SK-N-SH treated with all-trans-retinoic acid at 6 μM for 48 hours (cell line): ENCODE data around the gene LRRFIP2.

ENCODE experiments used
- ATAC-seq: fragments of 200-7000 bp; cut with Tn5 transposase; 3 replicates; pipeline ENCODE4 v1.9.1; 2020; ENCODE audit warnings: mild to moderate bottlenecking, moderate library complexity
- ARNTL ChIP-seq: fragments of 450-650 bp; formaldehyde crosslinking; IDR thresholded peaks from 2 replicates; pipeline ENCODE4 v1.5.0; 2020; ENCODE audit warnings: low read depth, mild to moderate bottlenecking, moderate library complexity, borderline replicate concordance
- BACH2 ChIP-seq: fragments of 250-450 bp; sonication (Bioruptor Pico); IDR thresholded peaks from 2 replicates; pipeline ENCODE4 v1.9.0; 2021; ENCODE audit warnings: mild to moderate bottlenecking, borderline replicate concordance
- CSDC2 ChIP-seq: fragments of 250-450 bp; sonication (Bioruptor Pico); IDR thresholded peaks from 2 replicates; pipeline ENCODE4 v1.5.0; 2020; ENCODE audit warnings: mild to moderate bottlenecking, moderate library complexity
- ESRRG ChIP-seq: fragments of 250-450 bp; sonication (Bioruptor Pico); IDR thresholded peaks from 2 replicates; pipeline ENCODE4 v1.6.1; 2021; ENCODE audit warnings: mild to moderate bottlenecking
- GLIS3 ChIP-seq: fragments of 250-450 bp; sonication (Bioruptor Pico); IDR thresholded peaks from 2 replicates; pipeline ENCODE4 v1.5.0; 2020; ENCODE audit warnings: mild to moderate bottlenecking, moderate library complexity
- ISL1 ChIP-seq: fragments of 250-450 bp; sonication (Bioruptor Pico); IDR thresholded peaks from 2 replicates; pipeline ENCODE4 v2.1.2; 2022; ENCODE audit warnings: mild to moderate bottlenecking, moderate library complexity
- PPARA ChIP-seq: fragments of 250-450 bp; sonication (Bioruptor Pico); IDR thresholded peaks from 2 replicates; pipeline ENCODE4 v1.5.0; 2020; ENCODE audit warnings: mild to moderate bottlenecking, borderline replicate concordance
- RARB ChIP-seq: fragments of 250-450 bp; sonication (Bioruptor Pico); IDR thresholded peaks from 2 replicates; pipeline ENCODE4 v1.8.0; 2021; ENCODE audit warnings: mild to moderate bottlenecking, moderate library complexity
- SNAI2 ChIP-seq: fragments of 250-450 bp; sonication (Bioruptor Pico); IDR thresholded peaks from 2 replicates; pipeline ENCODE4 v1.5.0; 2020; ENCODE audit warnings: mild to moderate bottlenecking, moderate library complexity
- TCF4 ChIP-seq: fragments of 250-450 bp; sonication (Bioruptor Pico); IDR thresholded peaks from 2 replicates; pipeline ENCODE4 v1.8.0; 2021; ENCODE audit warnings: mild to moderate bottlenecking, moderate library complexity, borderline replicate concordance
- TOX ChIP-seq: fragments of 250-450 bp; sonication (Bioruptor Pico); IDR thresholded peaks from 2 replicates; pipeline ENCODE4 v1.8.0; 2021; ENCODE audit warnings: mild to moderate bottlenecking, moderate library complexity, borderline replicate concordance
- TSHZ2 ChIP-seq: fragments of 250-450 bp; sonication (Bioruptor Pico); IDR thresholded peaks from 2 replicates; pipeline ENCODE4 v1.5.0; 2020; ENCODE audit warnings: mild to moderate bottlenecking, moderate library complexity
- ZC3H10 ChIP-seq: fragments of 250-450 bp; sonication (Bioruptor Pico); IDR thresholded peaks from 2 replicates; pipeline ENCODE4 v1.5.1; 2021; ENCODE audit warnings: mild to moderate bottlenecking, moderate library complexity
- ZFP3 ChIP-seq: fragments of 250-450 bp; sonication (Bioruptor Pico); IDR thresholded peaks from 2 replicates; pipeline ENCODE4 v1.5.0; 2020; ENCODE audit warnings: mild to moderate bottlenecking, moderate library complexity
- ZFP30 ChIP-seq: fragments of 450-650 bp; formaldehyde crosslinking; IDR thresholded peaks from 2 replicates; pipeline ENCODE4 v1.5.0; 2022; ENCODE audit warnings: mild to moderate bottlenecking, moderate library complexity
- ZNF565 ChIP-seq: fragments of 450-650 bp; formaldehyde crosslinking; conservative IDR thresholded peaks from 2 replicates; pipeline ENCODE4 v1.5.0; 2020; ENCODE audit warnings: low read depth, mild to moderate bottlenecking, moderate library complexity
- ZNF70 ChIP-seq: fragments of 450-650 bp; formaldehyde crosslinking; IDR thresholded peaks from 2 replicates; pipeline ENCODE4 v1.5.0; 2020; ENCODE audit warnings: mild to moderate bottlenecking, moderate library complexity
- ZNF8 ChIP-seq: fragments of 450-650 bp; formaldehyde crosslinking; IDR thresholded peaks from 2 replicates; pipeline ENCODE4 v1.5.0; 2020; ENCODE audit warnings: mild to moderate bottlenecking, moderate library complexity
- TF ChIP-seq, protein P1 (sequence below): fragments of 250-450 bp; sonication (Bioruptor Pico); IDR thresholded peaks from 2 replicates; pipeline ENCODE4 v1.5.1; 2021; ENCODE audit warnings: mild to moderate bottlenecking, moderate library complexity
- TF ChIP-seq, protein P2 (sequence below): fragments of 250-450 bp; sonication (Bioruptor Pico); IDR thresholded peaks from 2 replicates; pipeline ENCODE4 v1.8.0; 2020; ENCODE audit warnings: mild to moderate bottlenecking, moderate library complexity, borderline replicate concordance
- TF ChIP-seq, protein P3 (sequence below): fragments of 250-450 bp; sonication (Bioruptor Pico); IDR thresholded peaks from 2 replicates; pipeline ENCODE4 v1.8.0; 2021; ENCODE audit warnings: low read depth, mild to moderate bottlenecking, moderate library complexity, borderline replicate concordance

LRRFIP2 gene

DNA sequence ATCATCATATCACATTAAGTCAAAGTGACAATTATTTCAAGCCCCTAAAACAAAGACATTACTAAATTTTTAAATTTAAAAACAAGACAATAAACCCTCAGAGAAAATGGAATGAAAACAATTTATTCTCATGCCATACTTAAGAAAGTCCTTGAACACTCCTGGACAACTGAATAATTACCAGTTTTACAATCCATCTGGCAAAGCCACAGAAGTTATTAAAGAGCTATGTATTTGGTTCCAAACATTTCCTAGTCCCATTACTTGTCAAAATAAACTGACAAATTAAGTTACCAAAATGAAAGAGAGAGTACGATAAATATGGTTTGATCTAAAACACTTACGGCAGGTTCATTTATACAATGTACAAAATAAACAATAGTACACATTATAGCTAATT, 63.2 kb downstream of the LRRFIP2 start:
- ATAC-seq = no peak
- TF ChIP-seq ZNF565 (no peak), BACH2 (CRISPR knock-in tag) (no peak), ESRRG (CRISPR knock-in tag) (no peak), PPARA (CRISPR knock-in tag) (no peak), SNAI2 (no peak), TCF4 (CRISPR knock-in tag) (no peak), CSDC2 (no peak), ZNF70 (CRISPR knock-in tag) (no peak), ZFP3 (CRISPR knock-in tag) (no peak)
- TF ChIP-seq, protein P1, sequence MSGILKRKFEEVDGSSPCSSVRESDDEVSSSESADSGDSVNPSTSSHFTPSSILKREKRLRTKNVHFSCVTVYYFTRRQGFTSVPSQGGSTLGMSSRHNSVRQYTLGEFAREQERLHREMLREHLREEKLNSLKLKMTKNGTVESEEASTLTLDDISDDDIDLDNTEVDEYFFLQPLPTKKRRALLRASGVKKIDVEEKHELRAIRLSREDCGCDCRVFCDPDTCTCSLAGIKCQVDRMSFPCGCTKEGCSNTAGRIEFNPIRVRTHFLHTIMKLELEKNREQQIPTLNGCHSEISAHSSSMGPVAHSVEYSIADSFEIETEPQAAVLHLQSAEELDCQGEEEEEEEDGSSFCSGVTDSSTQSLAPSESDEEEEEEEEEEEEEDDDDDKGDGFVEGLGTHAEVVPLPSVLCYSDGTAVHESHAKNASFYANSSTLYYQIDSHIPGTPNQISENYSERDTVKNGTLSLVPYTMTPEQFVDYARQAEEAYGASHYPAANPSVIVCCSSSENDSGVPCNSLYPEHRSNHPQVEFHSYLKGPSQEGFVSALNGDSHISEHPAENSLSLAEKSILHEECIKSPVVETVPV = no peak

DNA sequence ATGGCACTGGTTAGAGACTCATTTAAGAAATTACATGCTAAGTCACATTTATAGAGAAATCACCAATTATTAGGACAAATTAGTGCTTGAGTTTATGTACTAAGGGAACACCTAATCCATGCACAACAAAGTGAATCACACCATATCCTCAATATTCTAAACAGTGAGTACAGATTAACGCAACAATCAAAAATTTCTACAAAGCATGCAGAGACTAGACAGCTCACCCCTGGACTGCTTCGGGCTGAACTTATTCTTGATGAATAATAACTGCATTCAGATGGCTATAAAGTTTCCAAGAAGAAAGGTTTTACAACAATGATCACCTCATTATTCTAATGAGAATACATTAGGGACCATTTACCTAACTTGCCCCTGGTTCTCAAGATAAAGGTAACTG, 66.5 kb downstream of the LRRFIP2 start:
- ATAC-seq = no peak
- TF ChIP-seq PPARA (CRISPR knock-in tag) = no peak
- TF ChIP-seq TOX (CRISPR knock-in tag) = no peak

- ATAC-seq = no peak
- no peak for TF ChIP-seq TOX (CRISPR knock-in tag)
- no peak for TF ChIP-seq TSHZ2 (CRISPR knock-in tag)
- TF ChIP-seq, protein P2, sequence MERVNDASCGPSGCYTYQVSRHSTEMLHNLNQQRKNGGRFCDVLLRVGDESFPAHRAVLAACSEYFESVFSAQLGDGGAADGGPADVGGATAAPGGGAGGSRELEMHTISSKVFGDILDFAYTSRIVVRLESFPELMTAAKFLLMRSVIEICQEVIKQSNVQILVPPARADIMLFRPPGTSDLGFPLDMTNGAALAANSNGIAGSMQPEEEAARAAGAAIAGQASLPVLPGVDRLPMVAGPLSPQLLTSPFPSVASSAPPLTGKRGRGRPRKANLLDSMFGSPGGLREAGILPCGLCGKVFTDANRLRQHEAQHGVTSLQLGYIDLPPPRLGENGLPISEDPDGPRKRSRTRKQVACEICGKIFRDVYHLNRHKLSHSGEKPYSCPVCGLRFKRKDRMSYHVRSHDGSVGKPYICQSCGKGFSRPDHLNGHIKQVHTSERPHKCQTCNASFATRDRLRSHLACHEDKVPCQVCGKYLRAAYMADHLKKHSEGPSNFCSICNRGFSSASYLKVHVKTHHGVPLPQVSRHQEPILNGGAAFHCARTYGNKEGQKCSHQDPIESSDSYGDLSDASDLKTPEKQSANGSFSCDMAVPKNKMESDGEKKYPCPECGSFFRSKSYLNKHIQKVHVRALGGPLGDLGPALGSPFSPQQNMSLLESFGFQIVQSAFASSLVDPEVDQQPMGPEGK (CRISPR knock-in tag) = no peak
- no peak for TF ChIP-seq ZNF565
- no peak for TF ChIP-seq ZFP30 (CRISPR knock-in tag)
- no peak for TF ChIP-seq RARB (CRISPR knock-in tag)
- TF ChIP-seq, protein P1 = no peak
- TF ChIP-seq ZNF70 (CRISPR knock-in tag) = no peak
- TF ChIP-seq, protein P3, sequence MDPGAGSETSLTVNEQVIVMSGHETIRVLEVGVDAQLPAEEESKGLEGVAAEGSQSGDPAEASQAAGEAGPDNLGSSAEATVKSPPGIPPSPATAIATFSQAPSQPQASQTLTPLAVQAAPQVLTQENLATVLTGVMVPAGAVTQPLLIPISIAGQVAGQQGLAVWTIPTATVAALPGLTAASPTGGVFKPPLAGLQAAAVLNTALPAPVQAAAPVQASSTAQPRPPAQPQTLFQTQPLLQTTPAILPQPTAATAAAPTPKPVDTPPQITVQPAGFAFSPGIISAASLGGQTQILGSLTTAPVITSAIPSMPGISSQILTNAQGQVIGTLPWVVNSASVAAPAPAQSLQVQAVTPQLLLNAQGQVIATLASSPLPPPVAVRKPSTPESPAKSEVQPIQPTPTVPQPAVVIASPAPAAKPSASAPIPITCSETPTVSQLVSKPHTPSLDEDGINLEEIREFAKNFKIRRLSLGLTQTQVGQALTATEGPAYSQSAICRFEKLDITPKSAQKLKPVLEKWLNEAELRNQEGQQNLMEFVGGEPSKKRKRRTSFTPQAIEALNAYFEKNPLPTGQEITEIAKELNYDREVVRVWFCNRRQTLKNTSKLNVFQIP (CRISPR knock-in tag) = no peak
- no peak for TF ChIP-seq SNAI2
- no peak for TF ChIP-seq CSDC2
- TF ChIP-seq ZFP3 (CRISPR knock-in tag) = no peak
- TF ChIP-seq ARNTL = no peak
- no peak for TF ChIP-seq GLIS3 (CRISPR knock-in tag)
- TF ChIP-seq ZC3H10 = no peak
- TF ChIP-seq ZNF8 (CRISPR knock-in tag) = no peak
- TF ChIP-seq ISL1 (CRISPR knock-in tag) = no peak
- TF ChIP-seq PPARA (CRISPR knock-in tag) = no peak
Observed at GRCh38 chr3:37103103-37103808, 71.1 kb downstream of the LRRFIP2 start.
